ENCODE data around the gene ATP2B2.

ATP2B2 gene

DNA sequence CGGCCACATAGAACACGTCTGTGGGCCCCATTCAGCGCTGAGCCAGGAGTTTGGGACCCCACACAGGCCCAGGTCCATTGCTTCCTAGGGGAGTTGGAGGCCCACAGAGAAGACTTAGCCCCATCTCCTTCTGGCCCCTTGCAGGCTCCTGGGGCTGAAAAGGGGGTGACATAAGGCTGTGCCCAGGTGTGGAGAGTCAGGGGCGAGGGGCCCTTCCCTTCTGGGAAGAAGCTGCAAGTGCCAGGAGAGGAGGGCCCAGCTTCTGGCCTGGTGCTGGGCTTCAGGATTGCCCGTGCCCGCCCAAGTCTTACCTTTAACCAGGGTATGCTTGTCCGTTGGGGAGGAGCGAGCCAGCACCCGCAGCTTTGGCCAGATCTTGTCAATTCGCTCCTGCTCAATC is 155.6 kb downstream of the ATP2B2 start:
- H2BK5ac ChIP-seq (ENCODE audit: low read length) = no peak overlapping the region
- no peak overlapping the region for H3K14ac ChIP-seq (ENCODE audit: low read length)
- H2BK15ac ChIP-seq (ENCODE audit: low read length) = no peak overlapping the region
- H2AK5ac ChIP-seq (ENCODE audit: low read depth, low read length) = no peak overlapping the region
- no peaks in the 10 kb centered on the region for H3K36me3 ChIP-seq (replicated peaks in 1 of 2; ENCODE audit: control insufficient read depth in 2 of 2, insufficient read depth in 2 of 2, low read length in 2 of 2)
- peak overlapping the region; percentile 75 for H3K18ac ChIP-seq (ENCODE audit: low read length)
- no peak overlapping the region for H2BK12ac ChIP-seq (ENCODE audit: low read length)
- peaks cover 0 to 78% (median 0%) of the 10 kb centered on the region in 3 experiments for H3K27me3 ChIP-seq (ENCODE audit: control insufficient read depth in 3 of 3, insufficient read depth in 3 of 3, low read depth in 1 of 3, low read length in 3 of 3)
- DNase-seq (ENCODE audit: low spot score) = no peak
- no peak overlapping the region for H3K9ac ChIP-seq (ENCODE audit: low read depth, low read length, poor library complexity)
- no peak overlapping the region for H3K27ac ChIP-seq (replicated peaks; ENCODE audit: low read length)
- H4K8ac ChIP-seq (ENCODE audit: low read depth, low read length) = no peak overlapping the region
- H3K4me1 ChIP-seq (ENCODE audit: control insufficient read depth in 2 of 2, insufficient read depth in 1 of 2, low read depth in 1 of 2, low read length in 2 of 2) = no peaks in the 10 kb centered on the region
- no peak overlapping the region for H3K4me2 ChIP-seq (ENCODE audit: insufficient read depth, low read length, poor library complexity, severe bottlenecking)
- no CpG with 5 or more reads among the region's 10 CpGs for WGBS, 2 donors (ENCODE audit: extremely low coverage in 2 of 2, insufficient read length in 2 of 2, insufficient replicate concordance in 1 of 2)
- no peaks in the 10 kb centered on the region for H3K9me3 ChIP-seq (replicated peaks in 1 of 2; ENCODE audit: control insufficient read depth in 2 of 2, insufficient read depth in 1 of 2, low read depth in 1 of 2, low read length in 2 of 2)
- no peak overlapping the region for H4K91ac ChIP-seq (ENCODE audit: low read depth, low read length, poor library complexity)
- H2BK120ac ChIP-seq (ENCODE audit: low read depth, low read length) = no peak overlapping the region
- no peaks in the 10 kb centered on the region for H3K79me1 ChIP-seq (ENCODE audit: low read depth, low read length)
- H3K23ac ChIP-seq (ENCODE audit: low read depth, low read length, poor library complexity) = no peak overlapping the region
- H2AFZ ChIP-seq (ENCODE audit: low read length) = no peak overlapping the region
- no peak overlapping the region for H3K4me3 ChIP-seq (ENCODE audit: low read length in 2 of 2)
- H3K4ac ChIP-seq (ENCODE audit: low read length) = no peak overlapping the region

DNA sequence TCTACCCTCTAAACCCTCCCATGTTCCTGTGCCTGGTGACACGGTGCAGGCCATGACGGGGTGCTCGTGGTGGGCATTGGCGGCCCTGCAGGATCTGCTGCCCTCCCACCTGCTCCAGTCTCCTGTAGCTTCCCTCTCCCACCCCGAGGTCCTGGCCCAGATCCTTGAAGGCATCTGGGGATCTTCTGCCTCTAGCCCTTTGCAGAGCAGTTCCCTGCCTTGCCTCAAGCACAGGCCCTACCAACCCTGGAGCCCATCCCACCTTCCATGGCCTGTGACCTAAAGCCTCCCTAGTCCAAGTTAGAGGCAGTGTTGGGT is 157.0 kb downstream of the ATP2B2 start:
- H4K91ac ChIP-seq (ENCODE audit: low read depth, low read length, poor library complexity) = no peak overlapping the region
- WGBS, 2 donors (ENCODE audit: extremely low coverage in 2 of 2, insufficient read length in 2 of 2, insufficient replicate concordance in 1 of 2) = no CpG with 5 or more reads among the region's 5 CpGs
- H3K36me3 ChIP-seq (replicated peaks in 1 of 2; ENCODE audit: control insufficient read depth in 2 of 2, insufficient read depth in 2 of 2, low read length in 2 of 2) = no peaks in the 10 kb centered on the region
- no peak overlapping the region for H4K8ac ChIP-seq (ENCODE audit: low read depth, low read length)
- no peak overlapping the region for H3K4me2 ChIP-seq (ENCODE audit: insufficient read depth, low read length, poor library complexity, severe bottlenecking)
- no peak overlapping the region for H3K14ac ChIP-seq (ENCODE audit: low read length)
- no peak overlapping the region for H3K18ac ChIP-seq (ENCODE audit: low read length)
- no peak for DNase-seq (ENCODE audit: low spot score)
- H3K9ac ChIP-seq (ENCODE audit: low read depth, low read length, poor library complexity) = no peak overlapping the region
- no peak overlapping the region for H3K4me3 ChIP-seq (ENCODE audit: low read length in 2 of 2)
- H2BK120ac ChIP-seq (ENCODE audit: low read depth, low read length) = peak overlapping the region; percentile 12
- no peak overlapping the region for H2AFZ ChIP-seq (ENCODE audit: low read length)
- no peak overlapping the region for H2BK5ac ChIP-seq (ENCODE audit: low read length)
- H3K4ac ChIP-seq (ENCODE audit: low read length) = no peak overlapping the region
- H3K23ac ChIP-seq (ENCODE audit: low read depth, low read length, poor library complexity) = no peak overlapping the region
- no peaks in the 10 kb centered on the region for H3K4me1 ChIP-seq (ENCODE audit: control insufficient read depth in 2 of 2, insufficient read depth in 1 of 2, low read depth in 1 of 2, low read length in 2 of 2)
- H2BK15ac ChIP-seq (ENCODE audit: low read length) = peak overlapping the region; percentile 18
- peak overlapping the region; percentile 13 for H2AK5ac ChIP-seq (ENCODE audit: low read depth, low read length)
- no peak overlapping the region for H2BK12ac ChIP-seq (ENCODE audit: low read length)
- no peaks in the 10 kb centered on the region for H3K9me3 ChIP-seq (replicated peaks in 1 of 2; ENCODE audit: control insufficient read depth in 2 of 2, insufficient read depth in 1 of 2, low read depth in 1 of 2, low read length in 2 of 2)
- no peaks in the 10 kb centered on the region for H3K79me1 ChIP-seq (ENCODE audit: low read depth, low read length)
- H3K27ac ChIP-seq (replicated peaks; ENCODE audit: low read length) = no peak overlapping the region
- peaks cover 0 to 66% (median 0%) of the 10 kb centered on the region in 3 experiments for H3K27me3 ChIP-seq (ENCODE audit: control insufficient read depth in 3 of 3, insufficient read depth in 3 of 3, low read depth in 1 of 3, low read length in 3 of 3)

DNA sequence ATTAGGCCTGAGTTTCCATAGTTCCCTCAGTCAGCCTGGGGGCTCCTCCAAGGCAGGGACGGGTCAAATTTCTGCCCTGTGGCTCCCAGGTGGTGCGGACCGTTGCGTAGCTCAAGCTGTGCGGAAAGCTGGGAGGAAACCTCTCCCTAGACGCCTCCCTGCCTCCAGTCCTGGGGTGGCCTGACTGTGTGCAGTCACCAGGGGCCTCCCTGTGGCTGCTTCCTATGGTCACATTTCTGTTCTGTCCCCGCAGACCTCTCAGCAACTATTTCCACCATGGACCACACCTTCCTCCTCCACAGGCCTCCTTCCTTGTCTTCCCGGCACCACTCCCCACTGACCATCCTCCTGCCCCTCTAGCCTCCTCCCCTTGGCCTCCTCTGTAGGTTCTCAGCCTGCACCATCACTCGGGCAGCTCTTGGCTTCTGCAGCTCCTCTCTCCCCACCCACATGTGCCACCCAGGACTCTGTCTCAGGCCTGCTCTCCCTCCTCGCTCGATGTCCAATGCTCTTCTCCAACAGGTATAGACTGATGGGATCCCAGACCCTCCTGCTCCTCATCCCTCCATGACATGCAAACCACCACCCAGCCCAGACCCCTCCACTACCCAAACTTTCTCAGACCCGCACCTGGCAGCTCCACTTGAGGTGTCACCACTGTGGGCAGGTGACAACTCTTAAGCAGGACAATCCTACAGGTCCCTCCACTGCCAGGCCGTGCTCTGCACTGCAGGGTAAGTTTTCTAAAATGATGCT is 157.6 kb downstream of the ATP2B2 start:
- Histone ChIP-seq H4K91ac (ENCODE audit: low read depth, low read length, poor library complexity) (no peak overlapping the region), H3K9ac (ENCODE audit: low read depth, low read length, poor library complexity) (no peak overlapping the region), H2BK120ac (ENCODE audit: low read depth, low read length) (peak overlapping the region; percentile 12), H3K79me1 (ENCODE audit: low read depth, low read length) (no peaks in the 10 kb centered on the region), H3K4me3 (ENCODE audit: low read length in 2 of 2) (no peak overlapping the region), H4K8ac (ENCODE audit: low read depth, low read length) (no peak overlapping the region), H2AK5ac (ENCODE audit: low read depth, low read length) (no peak overlapping the region), H3K4me2 (ENCODE audit: insufficient read depth, low read length, poor library complexity, severe bottlenecking) (no peak overlapping the region), H3K4ac (ENCODE audit: low read length) (no peak overlapping the region), H2BK12ac (ENCODE audit: low read length) (no peak overlapping the region), H3K9me3 (replicated peaks in 1 of 2; ENCODE audit: control insufficient read depth in 2 of 2, insufficient read depth in 1 of 2, low read depth in 1 of 2, low read length in 2 of 2) (no peaks in the 10 kb centered on the region), H2AFZ (ENCODE audit: low read length) (no peak overlapping the region), H3K36me3 (replicated peaks in 1 of 2; ENCODE audit: control insufficient read depth in 2 of 2, insufficient read depth in 2 of 2, low read length in 2 of 2) (no peaks in the 10 kb centered on the region), H3K27ac (replicated peaks; ENCODE audit: low read length) (no peak overlapping the region), H2BK15ac (ENCODE audit: low read length) (peak overlapping the region; percentile 50), H3K27me3 (ENCODE audit: control insufficient read depth in 3 of 3, insufficient read depth in 3 of 3, low read depth in 1 of 3, low read length in 3 of 3) (peaks cover 0 to 61% (median 0%) of the 10 kb centered on the region in 3 experiments), H3K4me1 (ENCODE audit: control insufficient read depth in 2 of 2, insufficient read depth in 1 of 2, low read depth in 1 of 2, low read length in 2 of 2) (no peaks in the 10 kb centered on the region), H3K18ac (ENCODE audit: low read length) (no peak overlapping the region), H3K14ac (ENCODE audit: low read length) (no peak overlapping the region), H3K23ac (ENCODE audit: low read depth, low read length, poor library complexity) (no peak overlapping the region), H2BK5ac (ENCODE audit: low read length) (no peak overlapping the region)
- WGBS, 2 donors (ENCODE audit: extremely low coverage in 2 of 2, insufficient read length in 2 of 2, insufficient replicate concordance in 1 of 2) = no CpG with 5 or more reads among the region's 13 CpGs
- no peak for DNase-seq (ENCODE audit: low spot score)

DNA sequence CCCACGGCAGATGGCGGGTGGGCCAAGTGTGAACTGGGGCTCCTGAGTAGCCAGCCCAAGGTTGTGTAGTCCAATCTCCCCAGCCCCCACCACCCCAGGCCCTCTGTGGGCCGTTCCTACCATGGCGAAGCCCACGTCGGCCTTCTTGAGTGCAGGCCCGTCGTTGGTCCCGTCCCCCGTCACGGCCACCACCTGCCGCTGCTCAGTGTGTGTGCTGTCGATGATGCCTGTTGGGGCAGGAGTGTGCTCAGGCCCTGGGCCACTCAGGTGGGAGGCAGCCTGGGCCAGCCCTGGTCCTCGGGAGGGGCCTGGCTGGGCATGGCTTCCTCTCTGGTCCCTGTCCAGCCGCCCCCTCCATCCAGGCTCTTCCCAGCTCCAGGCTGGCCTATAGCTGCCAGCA is 159.5 kb downstream of the ATP2B2 start:
- Histone ChIP-seq H3K23ac (ENCODE audit: low read depth, low read length, poor library complexity) (no peak overlapping the region), H4K8ac (ENCODE audit: low read depth, low read length) (no peak overlapping the region), H3K4ac (ENCODE audit: low read length) (no peak overlapping the region), H3K27me3 (ENCODE audit: control insufficient read depth in 3 of 3, insufficient read depth in 3 of 3, low read depth in 1 of 3, low read length in 3 of 3) (peaks cover 0 to 47% (median 0%) of the 10 kb centered on the region in 3 experiments), H3K18ac (ENCODE audit: low read length) (peak overlapping the region; percentile 51), H3K4me1 (ENCODE audit: control insufficient read depth in 2 of 2, insufficient read depth in 1 of 2, low read depth in 1 of 2, low read length in 2 of 2) (no peaks in the 10 kb centered on the region), H4K91ac (ENCODE audit: low read depth, low read length, poor library complexity) (no peak overlapping the region), H3K4me3 (ENCODE audit: low read length in 2 of 2) (no peak overlapping the region), H3K36me3 (replicated peaks in 1 of 2; ENCODE audit: control insufficient read depth in 2 of 2, insufficient read depth in 2 of 2, low read length in 2 of 2) (no peaks in the 10 kb centered on the region), H2AFZ (ENCODE audit: low read length) (no peak overlapping the region), H2BK120ac (ENCODE audit: low read depth, low read length) (no peak overlapping the region), H2BK15ac (ENCODE audit: low read length) (no peak overlapping the region), H2AK5ac (ENCODE audit: low read depth, low read length) (peak overlapping the region; percentile 51), H3K27ac (replicated peaks; ENCODE audit: low read length) (no peak overlapping the region), H3K79me1 (ENCODE audit: low read depth, low read length) (no peaks in the 10 kb centered on the region), H2BK12ac (ENCODE audit: low read length) (no peak overlapping the region), H2BK5ac (ENCODE audit: low read length) (no peak overlapping the region), H3K9me3 (replicated peaks in 1 of 2; ENCODE audit: control insufficient read depth in 2 of 2, insufficient read depth in 1 of 2, low read depth in 1 of 2, low read length in 2 of 2) (no peaks in the 10 kb centered on the region), H3K14ac (ENCODE audit: low read length) (no peak overlapping the region), H3K4me2 (ENCODE audit: insufficient read depth, low read length, poor library complexity, severe bottlenecking) (no peak overlapping the region), H3K9ac (ENCODE audit: low read depth, low read length, poor library complexity) (no peak overlapping the region)
- no CpG with 5 or more reads among the region's 15 CpGs for WGBS, 2 donors (ENCODE audit: extremely low coverage in 2 of 2, insufficient read length in 2 of 2, insufficient replicate concordance in 1 of 2)
- DNase-seq (ENCODE audit: low spot score) = no peak
